ENCODE data around the gene WDR62. TPM values are rescaled to one million over a fixed set of nuclear protein-coding genes. Genes with fewer than 3 reads are reported as not detected.

WDR62 gene
- polyA plus RNA-seq, 1 experiment: 5.3 TPM

DNA sequence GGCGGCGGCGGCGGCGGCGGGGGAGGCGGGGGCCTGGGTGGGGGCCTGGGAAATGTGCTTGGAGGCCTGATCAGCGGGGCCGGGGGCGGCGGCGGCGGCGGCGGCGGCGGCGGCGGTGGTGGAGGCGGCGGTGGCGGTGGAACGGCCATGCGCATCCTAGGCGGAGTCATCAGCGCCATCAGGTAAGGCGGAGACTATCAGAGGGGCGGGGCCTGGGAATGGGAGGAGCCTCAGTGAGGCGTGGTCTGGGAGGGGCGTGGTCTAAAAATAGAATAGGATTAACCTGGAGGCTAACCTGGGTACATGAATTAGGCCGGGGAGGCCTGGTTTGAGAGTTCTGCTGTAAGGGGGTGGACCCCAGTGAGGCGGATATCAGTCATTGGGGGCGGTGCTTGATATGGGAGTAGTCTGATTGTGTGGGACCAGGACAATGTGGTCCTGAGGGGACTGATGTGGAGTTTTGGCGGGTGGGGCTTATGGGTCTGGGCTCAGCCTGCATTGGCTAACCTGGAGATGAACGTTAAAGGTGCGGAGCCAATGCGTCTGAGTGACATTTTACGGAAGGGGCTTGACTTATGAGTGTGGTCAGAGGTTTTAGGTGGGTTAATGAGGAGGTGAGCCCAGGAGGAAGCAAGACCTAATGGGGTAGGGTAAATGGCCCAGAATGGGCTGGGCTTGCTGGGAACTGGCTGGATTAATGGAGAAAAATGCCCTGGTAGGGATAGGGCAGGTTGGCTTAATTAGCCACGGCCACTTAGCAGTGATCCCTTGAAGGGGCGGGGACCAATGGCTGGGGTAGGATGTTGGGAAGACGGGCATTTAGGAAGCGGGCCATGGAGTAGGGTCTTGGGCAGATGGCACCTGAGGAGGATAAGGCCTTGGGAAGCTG is 86.6 kb downstream of the WDR62 start:
- Histone ChIP-seq H3K36me3 (ENCODE audit: control insufficient read depth, insufficient read depth, low read length) (peaks cover 19% of the 10 kb centered on the region), H3K27me3 (ENCODE audit: control insufficient read depth, insufficient read depth, low read length) (no peaks in the 10 kb centered on the region), H3K4me3 (ENCODE audit: low read depth, low read length) (peak overlapping the region; percentile 94)
- TF ChIP-seq, protein P1, sequence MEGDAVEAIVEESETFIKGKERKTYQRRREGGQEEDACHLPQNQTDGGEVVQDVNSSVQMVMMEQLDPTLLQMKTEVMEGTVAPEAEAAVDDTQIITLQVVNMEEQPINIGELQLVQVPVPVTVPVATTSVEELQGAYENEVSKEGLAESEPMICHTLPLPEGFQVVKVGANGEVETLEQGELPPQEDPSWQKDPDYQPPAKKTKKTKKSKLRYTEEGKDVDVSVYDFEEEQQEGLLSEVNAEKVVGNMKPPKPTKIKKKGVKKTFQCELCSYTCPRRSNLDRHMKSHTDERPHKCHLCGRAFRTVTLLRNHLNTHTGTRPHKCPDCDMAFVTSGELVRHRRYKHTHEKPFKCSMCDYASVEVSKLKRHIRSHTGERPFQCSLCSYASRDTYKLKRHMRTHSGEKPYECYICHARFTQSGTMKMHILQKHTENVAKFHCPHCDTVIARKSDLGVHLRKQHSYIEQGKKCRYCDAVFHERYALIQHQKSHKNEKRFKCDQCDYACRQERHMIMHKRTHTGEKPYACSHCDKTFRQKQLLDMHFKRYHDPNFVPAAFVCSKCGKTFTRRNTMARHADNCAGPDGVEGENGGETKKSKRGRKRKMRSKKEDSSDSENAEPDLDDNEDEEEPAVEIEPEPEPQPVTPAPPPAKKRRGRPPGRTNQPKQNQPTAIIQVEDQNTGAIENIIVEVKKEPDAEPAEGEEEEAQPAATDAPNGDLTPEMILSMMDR (IDR thresholded peaks at IDR 0.05; ENCODE audit: insufficient read depth, low read depth, low read length): no peak
- ChIA-PET CTCF (interaction anchor here (1.1 to 1.4 kb wide), 2 partner anchors 10 to 14 kb away, joined by 3 read pairs; no protein-coding TSS in a partner anchor), POLR2A (no interaction called here)
- no peak for DNase-seq (ENCODE audit: low read depth)

DNA sequence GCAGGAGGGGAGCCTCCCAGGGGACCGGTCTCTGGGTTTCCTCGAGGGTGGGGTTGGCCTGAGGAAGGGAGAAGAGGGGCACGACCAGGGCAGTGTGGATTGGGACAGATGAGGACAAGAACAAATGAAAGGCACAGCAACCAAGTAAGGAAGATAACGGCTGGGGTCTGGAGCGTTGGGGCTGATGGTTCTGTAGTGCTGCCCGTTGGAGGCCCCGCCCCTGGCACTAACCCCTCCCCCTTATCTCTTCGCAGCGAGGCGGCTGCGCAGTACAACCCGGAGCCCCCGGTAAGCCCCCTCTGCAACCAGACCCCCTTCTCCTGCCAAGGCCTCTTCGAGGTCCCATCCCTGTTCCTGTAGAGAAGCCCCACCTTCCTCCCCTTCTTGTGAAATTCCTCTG is 87.3 kb downstream of the WDR62 start:
- ChIA-PET POLR2A (no interaction called here), CTCF (interaction anchor here (1.4 kb wide), 1 partner anchor 15 kb away, joined by 3 read pairs; no protein-coding TSS in a partner anchor)
- no peaks in the 10 kb centered on the region for H3K27me3 ChIP-seq (ENCODE audit: control insufficient read depth, insufficient read depth, low read length)
- H3K36me3 ChIP-seq (ENCODE audit: control insufficient read depth, insufficient read depth, low read length): peaks cover 23% of the 10 kb centered on the region
- TF ChIP-seq, protein P1 (IDR thresholded peaks at IDR 0.05; ENCODE audit: insufficient read depth, low read depth, low read length): no peak
- no peak for DNase-seq (ENCODE audit: low read depth)
- no peak overlapping the region for H3K4me3 ChIP-seq (ENCODE audit: low read depth, low read length)

DNA sequence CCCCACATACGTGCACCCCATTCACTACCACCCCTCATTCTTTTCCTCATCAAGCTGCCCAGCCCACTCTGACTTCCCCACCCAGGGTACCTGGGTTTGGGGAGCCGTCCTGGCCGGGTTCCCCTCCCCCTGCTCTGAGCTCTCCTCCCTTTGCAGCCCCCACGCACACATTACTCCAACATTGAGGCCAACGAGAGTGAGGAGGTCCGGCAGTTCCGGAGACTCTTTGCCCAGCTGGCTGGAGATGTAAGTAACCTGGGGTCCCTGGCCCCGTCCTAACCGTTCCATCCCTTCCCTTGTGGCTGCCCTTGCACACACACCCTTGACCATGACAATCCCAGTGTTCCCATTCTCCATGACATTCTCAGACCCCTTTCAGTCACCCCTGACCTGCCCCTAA is 87.8 kb downstream of the WDR62 start:
- no peak for DNase-seq (ENCODE audit: low read depth)
- no peaks in the 10 kb centered on the region for H3K27me3 ChIP-seq (ENCODE audit: control insufficient read depth, insufficient read depth, low read length)
- H3K36me3 ChIP-seq (ENCODE audit: control insufficient read depth, insufficient read depth, low read length): peaks cover 23% of the 10 kb centered on the region
- POLR2A ChIA-PET: no interaction called here
- TF ChIP-seq, protein P1 (IDR thresholded peaks at IDR 0.05; ENCODE audit: insufficient read depth, low read depth, low read length): no peak
- CTCF ChIA-PET: interaction anchor here (1.4 kb wide), 1 partner anchor 16 kb away, joined by 3 read pairs; no protein-coding TSS in a partner anchor
- no peak overlapping the region for H3K4me3 ChIP-seq (ENCODE audit: low read depth, low read length)

DNA sequence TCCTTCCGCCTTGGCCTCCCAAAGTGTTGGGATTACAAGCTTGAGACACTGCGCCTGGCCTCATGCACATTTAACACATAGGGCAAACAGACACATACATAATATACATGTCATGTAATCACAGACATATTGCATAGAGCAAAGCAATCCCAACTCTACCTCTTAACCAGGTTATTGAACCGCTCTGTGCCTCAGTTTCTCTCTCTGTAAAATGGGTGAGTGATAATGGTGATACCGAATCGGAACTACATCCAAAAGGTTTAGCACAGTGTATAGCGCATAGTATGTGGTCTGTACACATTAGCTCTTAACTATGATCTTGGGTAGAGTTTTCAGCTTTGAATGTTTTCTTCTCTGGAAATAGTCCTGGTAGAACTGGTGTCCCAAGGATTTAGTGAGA is 89.9 kb downstream of the WDR62 start:
- TF ChIP-seq, protein P1 (IDR thresholded peaks at IDR 0.05; ENCODE audit: insufficient read depth, low read depth, low read length): no peak
- DNase-seq (ENCODE audit: low read depth): no peak
- ChIA-PET CTCF (interaction anchor here (1.4 to 2.6 kb wide), 2 partner anchors 17 to 25 kb away, joined by 5 to 7 read pairs; no protein-coding TSS in a partner anchor), POLR2A (interaction anchor here (0.5 kb wide), 1 partner anchor 9 kb away, joined by 3 read pairs; no protein-coding TSS in a partner anchor)
- Histone ChIP-seq H3K4me3 (ENCODE audit: low read depth, low read length) (no peak overlapping the region), H3K27me3 (ENCODE audit: control insufficient read depth, insufficient read depth, low read length) (no peaks in the 10 kb centered on the region), H3K36me3 (ENCODE audit: control insufficient read depth, insufficient read depth, low read length) (peaks cover 28% of the 10 kb centered on the region)

DNA sequence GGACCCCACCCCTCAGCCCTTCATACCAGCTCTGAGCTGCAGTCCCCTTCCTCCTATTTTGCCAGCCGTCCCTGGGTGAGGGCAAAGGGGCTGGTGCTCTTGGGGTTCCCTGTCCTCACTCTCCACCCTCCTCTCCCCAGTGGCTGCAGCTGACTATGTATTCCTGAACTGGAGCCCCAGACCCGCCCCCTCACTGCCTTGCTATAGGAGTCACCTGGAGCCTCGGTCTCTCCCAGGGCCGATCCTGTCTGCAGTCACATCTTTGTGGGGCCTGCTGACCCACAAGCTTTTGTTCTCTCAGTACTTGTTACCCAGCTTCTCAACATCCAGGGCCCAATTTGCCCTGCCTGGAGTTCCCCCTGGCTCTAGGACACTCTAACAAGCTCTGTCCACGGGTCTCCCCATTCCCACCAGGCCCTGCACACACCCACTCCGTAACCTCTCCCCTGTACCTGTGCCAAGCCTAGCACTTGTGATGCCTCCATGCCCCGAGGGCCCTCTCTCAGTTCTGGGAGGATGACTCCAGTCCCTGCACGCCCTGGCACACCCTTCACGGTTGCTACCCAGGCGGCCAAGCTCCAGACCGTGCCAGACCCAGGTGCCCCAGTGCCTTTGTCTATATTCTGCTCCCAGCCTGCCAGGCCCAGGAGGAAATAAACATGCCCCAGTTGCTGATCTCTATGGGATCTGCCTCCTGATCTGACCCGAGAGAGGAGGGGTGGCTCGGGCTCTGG is 95.1 kb downstream of the WDR62 start:
- DNase-seq (ENCODE audit: low read depth): no peak
- no peaks in the 10 kb centered on the region for H3K27me3 ChIP-seq (ENCODE audit: control insufficient read depth, insufficient read depth, low read length)
- ChIA-PET POLR2A (no interaction called here), CTCF (interaction anchor here (2.0 to 2.6 kb wide), 2 partner anchors 19 to 22 kb away, joined by 8 to 14 read pairs; no protein-coding TSS in a partner anchor)
- TF ChIP-seq, protein P1 (IDR thresholded peaks at IDR 0.05; ENCODE audit: insufficient read depth, low read depth, low read length): no peak
- no peak overlapping the region for H3K4me3 ChIP-seq (ENCODE audit: low read depth, low read length)
- peaks cover 23% of the 10 kb centered on the region for H3K36me3 ChIP-seq (ENCODE audit: control insufficient read depth, insufficient read depth, low read length)

Measured in BJ (cell line).